Measurements from ENCODE around the gene SUGCT. TPM values are rescaled to one million over a fixed set of nuclear protein-coding genes. Genes with fewer than 3 reads are reported as not detected.

The SUGCT gene
- total RNA-seq, 3 donors from 2014 or later (not counting 1 experiment from before 2014, with no cell fraction given), result 0.40 to 0.59 TPM; not detected in 1

GRCh38 chr7:40468891-40469864 lies 334.4 kb downstream of the SUGCT start:
- peaks cover 0 to 4% of the 10 kb centered on the region in 2 donors for H3K9me3 Mint-ChIP-seq
- Histone ChIP-seq H3K4me1 (ENCODE audit: control insufficient read depth, insufficient read depth, low read length) (no peaks in the 10 kb centered on the region), H3K9me3 (ENCODE audit: control insufficient read depth, insufficient read depth, low read length) (no peaks in the 10 kb centered on the region), H3K27me3 (ENCODE audit: control insufficient read depth, insufficient read depth, low read length) (no peaks in the 10 kb centered on the region), H3K27ac (ENCODE audit: low read length) (no peak overlapping the region), H3K36me3 (ENCODE audit: control insufficient read depth, insufficient read depth, low read length) (no peaks in the 10 kb centered on the region), H3K4me3 (ENCODE audit: low read length) (no peak overlapping the region)
- H3K27me3 Mint-ChIP-seq (ENCODE audit: low read depth in 2 of 2), result no peaks in the 10 kb centered on the region
- no peak overlapping the region for H3K4me3 Mint-ChIP-seq
- TF ChIP-seq, protein P1, sequence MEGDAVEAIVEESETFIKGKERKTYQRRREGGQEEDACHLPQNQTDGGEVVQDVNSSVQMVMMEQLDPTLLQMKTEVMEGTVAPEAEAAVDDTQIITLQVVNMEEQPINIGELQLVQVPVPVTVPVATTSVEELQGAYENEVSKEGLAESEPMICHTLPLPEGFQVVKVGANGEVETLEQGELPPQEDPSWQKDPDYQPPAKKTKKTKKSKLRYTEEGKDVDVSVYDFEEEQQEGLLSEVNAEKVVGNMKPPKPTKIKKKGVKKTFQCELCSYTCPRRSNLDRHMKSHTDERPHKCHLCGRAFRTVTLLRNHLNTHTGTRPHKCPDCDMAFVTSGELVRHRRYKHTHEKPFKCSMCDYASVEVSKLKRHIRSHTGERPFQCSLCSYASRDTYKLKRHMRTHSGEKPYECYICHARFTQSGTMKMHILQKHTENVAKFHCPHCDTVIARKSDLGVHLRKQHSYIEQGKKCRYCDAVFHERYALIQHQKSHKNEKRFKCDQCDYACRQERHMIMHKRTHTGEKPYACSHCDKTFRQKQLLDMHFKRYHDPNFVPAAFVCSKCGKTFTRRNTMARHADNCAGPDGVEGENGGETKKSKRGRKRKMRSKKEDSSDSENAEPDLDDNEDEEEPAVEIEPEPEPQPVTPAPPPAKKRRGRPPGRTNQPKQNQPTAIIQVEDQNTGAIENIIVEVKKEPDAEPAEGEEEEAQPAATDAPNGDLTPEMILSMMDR (IDR thresholded peaks at IDR 0.05), result no peak
- intact Hi-C loops (cut with micrococcal nuclease), result no loop called here
- H3K27ac Mint-ChIP-seq, result no peak overlapping the region
- no peaks in the 10 kb centered on the region for H3K36me3 Mint-ChIP-seq
- DNase-seq, result no peak
- 74% methylated on average over 2 of the region's 4 CpGs for WGBS (ENCODE audit: insufficient coverage)
- no peak for ATAC-seq
- no peaks in the 10 kb centered on the region for H3K4me1 Mint-ChIP-seq

- intact Hi-C loops (cut with micrococcal nuclease), result no loop called here
- Histone ChIP-seq H3K27ac (ENCODE audit: low read length) (no peak overlapping the region), H3K4me3 (ENCODE audit: low read length) (no peak overlapping the region), H3K4me1 (ENCODE audit: control insufficient read depth, insufficient read depth, low read length) (no peaks in the 10 kb centered on the region), H3K9me3 (ENCODE audit: control insufficient read depth, insufficient read depth, low read length) (no peaks in the 10 kb centered on the region), H3K36me3 (ENCODE audit: control insufficient read depth, insufficient read depth, low read length) (no peaks in the 10 kb centered on the region), H3K27me3 (ENCODE audit: control insufficient read depth, insufficient read depth, low read length) (no peaks in the 10 kb centered on the region)
- ATAC-seq (no peak), DNase-seq (no peak)
- H3K27ac Mint-ChIP-seq, result no peak overlapping the region
- no peaks in the 10 kb centered on the region for H3K36me3 Mint-ChIP-seq
- no peaks in the 10 kb centered on the region for H3K4me1 Mint-ChIP-seq
- WGBS (ENCODE audit: insufficient coverage), result 89% methylated on average over 6 of the region's 6 CpGs
- H3K27me3 Mint-ChIP-seq (ENCODE audit: low read depth in 2 of 2), result no peaks in the 10 kb centered on the region
- no peak overlapping the region for H3K4me3 Mint-ChIP-seq
- H3K9me3 Mint-ChIP-seq, result peaks cover 0 to 4% of the 10 kb centered on the region in 2 donors
- TF ChIP-seq, protein P1 (IDR thresholded peaks at IDR 0.05), result no peak
Observed at GRCh38 chr7:40470091-40470592, 335.3 kb downstream of the SUGCT start.

DNA sequence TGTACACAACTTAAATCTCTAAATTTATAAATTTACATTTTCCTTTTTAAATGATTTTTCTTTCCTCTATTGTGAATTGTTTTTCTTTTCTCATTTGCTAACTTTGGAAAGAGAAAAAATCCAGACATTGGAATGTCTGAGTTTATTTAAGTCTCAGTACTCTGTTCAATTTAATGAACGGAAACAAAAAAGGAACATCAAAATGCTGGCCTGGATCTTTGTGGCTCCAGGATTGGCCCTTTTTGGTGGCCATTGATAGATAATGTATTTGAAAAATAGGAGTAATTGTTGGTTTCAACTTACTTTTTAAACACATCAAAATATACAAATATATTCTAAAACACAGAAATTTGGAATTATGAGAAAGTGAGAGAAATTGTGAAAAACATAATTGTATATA lies 336.0 kb downstream of the SUGCT start:
- no peaks in the 10 kb centered on the region for H3K36me3 ChIP-seq (ENCODE audit: control insufficient read depth, insufficient read depth, low read length)
- Mint-ChIP-seq H3K36me3 (no peaks in the 10 kb centered on the region), H3K9me3 (peaks cover 0 to 4% of the 10 kb centered on the region in 2 donors), H3K4me3 (no peak overlapping the region), H3K27me3 (ENCODE audit: low read depth in 2 of 2) (no peaks in the 10 kb centered on the region), H3K27ac (no peak overlapping the region), H3K4me1 (no peaks in the 10 kb centered on the region)
- H3K27ac ChIP-seq (ENCODE audit: low read length), result no peak overlapping the region
- no peak overlapping the region for H3K4me3 ChIP-seq (ENCODE audit: low read length)
- TF ChIP-seq, protein P1 (IDR thresholded peaks at IDR 0.05), result no peak
- intact Hi-C loops (cut with micrococcal nuclease), result no loop called here
- ATAC-seq (no peak), DNase-seq (no peak)
- H3K27me3 ChIP-seq (ENCODE audit: control insufficient read depth, insufficient read depth, low read length), result no peaks in the 10 kb centered on the region
- no peaks in the 10 kb centered on the region for H3K4me1 ChIP-seq (ENCODE audit: control insufficient read depth, insufficient read depth, low read length)
- H3K9me3 ChIP-seq (ENCODE audit: control insufficient read depth, insufficient read depth, low read length), result no peaks in the 10 kb centered on the region
- 92% methylated on average over 1 of the region's 1 CpG for WGBS (ENCODE audit: insufficient coverage)
